ENCODE measurements around the gene NOL6. TPM values are rescaled to one million over a fixed set of nuclear protein-coding genes. Genes with fewer than 3 reads are reported as not detected.

The NOL6 gene
- total and polyA plus RNA-seq, 8 donors = 10.7 to 43.6 (median 19.3) TPM

DNA sequence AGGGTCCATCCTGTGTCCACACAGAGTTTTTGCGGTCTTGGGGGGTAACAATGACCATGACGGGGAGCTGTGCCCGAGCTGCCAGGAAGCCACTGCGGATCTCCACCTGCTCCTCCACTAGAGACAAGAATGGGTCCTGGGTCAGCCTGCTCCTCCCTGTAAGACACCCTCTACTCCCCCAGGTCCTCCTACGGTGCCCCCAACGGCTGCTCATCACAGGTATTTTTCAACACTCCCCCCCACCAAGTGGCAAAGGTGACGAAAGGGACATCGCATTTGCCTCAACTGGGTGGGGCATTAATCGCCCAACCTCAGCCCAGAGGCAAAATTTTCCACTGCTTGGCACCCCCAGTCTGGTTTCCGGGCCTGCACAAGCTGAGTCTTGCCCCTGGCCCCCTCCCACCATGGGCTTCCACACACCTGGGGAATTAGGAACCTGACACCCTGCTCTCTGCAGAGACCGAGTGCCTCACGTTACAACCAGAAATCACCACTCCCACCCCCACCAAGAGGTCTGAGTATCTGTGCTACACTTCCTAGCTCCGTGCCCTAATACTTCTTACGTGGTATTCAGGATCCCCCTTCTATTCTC lies 9.6 kb downstream of the NOL6 start:
- H3K36me3 ChIP-seq = peaks cover 68 to 91% (median 86%) of the 10 kb centered on the region in 4 donors
- WGBS, 5 donors = 89 to 93% (median 92%) methylated on average over 14 of the region's 14 CpGs
- no peak for DNase-seq

GRCh38 chr9:33463151-33463550 lies 10.6 kb downstream of the NOL6 start:
- H3K27ac ChIP-seq = no peak overlapping the region
- H3K9me3 ChIP-seq = no peaks in the 10 kb centered on the region
- TF ChIP-seq CTCF (IDR thresholded peaks at IDR 0.05) (no peak), POLR2AphosphoS5 (IDR thresholded peaks at IDR 0.05) (no peak), POLR2A (IDR thresholded peaks at IDR 0.05) (no peak), EP300 (IDR thresholded peaks at IDR 0.05) (no peak)
- intact Hi-C loops (cut with DNase I; ENCODE audit: low total_unique reads) = loop anchor here (10.0 kb wide), 1 partner anchor 88 kb away; no protein-coding TSS in a partner anchor
- DNase-seq = no peak
- no peaks in the 10 kb centered on the region for H3K27me3 ChIP-seq
- no peak overlapping the region for H3K4me3 ChIP-seq
- whole genome bisulfite sequencing, 5 donors = 90 to 92% (median 91%) methylated on average over 6 to 15 of the region's 15 CpGs
- H3K4me1 ChIP-seq = peaks cover 7 to 15% (median 9%) of the 10 kb centered on the region in 4 donors
- peaks cover 58 to 81% (median 76%) of the 10 kb centered on the region in 4 donors for H3K36me3 ChIP-seq

More for the DNA sequence above, 9.6 kb downstream of the NOL6 start:
- Histone ChIP-seq H3K4me1 (peaks cover 0 to 6% (median 0%) of the 10 kb centered on the region in 4 donors), H3K27me3 (no peaks in the 10 kb centered on the region), H3K9me3 (no peaks in the 10 kb centered on the region), H3K27ac (no peak overlapping the region), H3K4me3 (no peak overlapping the region)
- intact Hi-C loops (cut with DNase I; ENCODE audit: low total_unique reads) = loop anchor here (10.0 kb wide), 1 partner anchor 89 kb away; no protein-coding TSS in a partner anchor
- TF ChIP-seq CTCF (IDR thresholded peaks at IDR 0.05) = no peak
- no peak for TF ChIP-seq EP300 (IDR thresholded peaks at IDR 0.05)
- TF ChIP-seq POLR2A (IDR thresholded peaks at IDR 0.05) = no peak
- TF ChIP-seq POLR2AphosphoS5 (IDR thresholded peaks at IDR 0.05) = no peak

DNA sequence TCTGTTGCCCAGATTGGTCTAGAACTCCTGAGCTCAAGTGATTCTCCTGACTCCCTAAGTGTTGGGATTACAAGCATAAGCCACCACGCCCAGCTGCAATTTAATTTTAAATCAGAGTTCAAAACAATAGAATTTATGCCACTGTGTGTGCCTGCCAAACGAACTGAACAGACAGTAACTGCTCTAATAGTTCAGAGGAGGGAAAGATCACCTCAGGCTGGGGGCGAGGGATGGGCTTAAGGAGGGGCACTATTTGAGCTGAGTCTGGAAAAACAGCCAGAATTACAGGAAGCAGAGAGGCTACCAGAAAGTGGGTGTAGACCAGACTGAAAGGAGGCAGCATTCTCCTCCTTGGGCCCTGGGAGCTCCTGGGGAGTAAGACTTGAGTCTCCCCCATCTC lies 12.2 kb downstream of the NOL6 start:
- H3K27ac ChIP-seq = no peak overlapping the region
- WGBS, 5 donors = 58 to 72% (median 69%) methylated on average over 3 of the region's 3 CpGs
- DNase-seq = no peak
- H3K36me3 ChIP-seq = peaks cover 44 to 64% (median 60%) of the 10 kb centered on the region in 4 donors
- H3K4me3 ChIP-seq = no peak overlapping the region
- H3K9me3 ChIP-seq = no peaks in the 10 kb centered on the region
- intact Hi-C loops (cut with DNase I; ENCODE audit: low total_unique reads) = loop anchor here (10.0 kb wide), 1 partner anchor 87 kb away; no protein-coding TSS in a partner anchor
- TF ChIP-seq CTCF (IDR thresholded peaks at IDR 0.05) (no peak), EP300 (IDR thresholded peaks at IDR 0.05) (no peak), POLR2A (IDR thresholded peaks at IDR 0.05) (no peak), POLR2AphosphoS5 (IDR thresholded peaks at IDR 0.05) (no peak)
- H3K27me3 ChIP-seq = no peaks in the 10 kb centered on the region
- H3K4me1 ChIP-seq = peaks cover 9 to 22% (median 12%) of the 10 kb centered on the region in 4 donors

DNA sequence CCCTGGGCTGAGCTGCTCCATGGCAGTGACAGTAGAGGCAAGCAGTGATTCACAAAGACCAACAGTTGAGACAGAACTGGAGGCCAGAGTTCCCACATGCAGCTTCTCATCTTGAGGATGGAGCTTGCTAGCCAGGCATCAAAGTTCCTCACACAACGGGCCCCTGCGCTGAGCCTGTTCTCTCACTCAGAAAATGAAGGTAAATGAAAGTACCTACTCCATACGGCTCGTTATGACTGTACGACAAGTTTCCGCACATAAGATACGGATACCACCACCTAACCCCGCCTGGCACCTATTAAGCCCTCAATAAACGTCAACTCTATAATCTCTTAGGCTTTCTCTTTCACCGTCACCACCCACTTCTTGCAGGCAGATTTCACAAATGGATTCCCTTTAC lies 12.9 kb downstream of the NOL6 start:
- no peak for DNase-seq
- Histone ChIP-seq H3K9me3 (no peaks in the 10 kb centered on the region), H3K27me3 (no peaks in the 10 kb centered on the region), H3K4me3 (no peak overlapping the region), H3K4me1 (peaks cover 9 to 24% (median 12%) of the 10 kb centered on the region in 4 donors), H3K36me3 (peaks cover 37 to 58% (median 54%) of the 10 kb centered on the region in 4 donors), H3K27ac (no peak overlapping the region)
- intact Hi-C loops (cut with DNase I; ENCODE audit: low total_unique reads) = loop anchor here (10.0 kb wide), 1 partner anchor 86 kb away; no protein-coding TSS in a partner anchor
- WGBS, 5 donors = 80 to 90% (median 84%) methylated on average over 10 of the region's 10 CpGs
- no peak for TF ChIP-seq EP300 (IDR thresholded peaks at IDR 0.05)
- TF ChIP-seq CTCF (IDR thresholded peaks at IDR 0.05) = no peak
- no peak for TF ChIP-seq POLR2AphosphoS5 (IDR thresholded peaks at IDR 0.05)
- no peak for TF ChIP-seq POLR2A (IDR thresholded peaks at IDR 0.05)

Measured in stomach (tissue), 9 donors.